ENCODE data around the gene LILRB1.
"Not testable (repeated sequence)": the region's sequence is repeated elsewhere in the genome, so short reads cannot be mapped to it uniquely, and the experiment has no call there.

LILRB1 gene

GRCh38 chr19:54624934-54625730, 5.2 kb upstream of the LILRB1 start:
- DNase-seq (ENCODE audit: low spot score) = not testable (repeated sequence)

- no peak for DNase-seq (ENCODE audit: low spot score)
Measured at GRCh38 chr19:54626757-54627156, 3.5 kb upstream of the LILRB1 start.

- DNase-seq (ENCODE audit: low spot score) = not testable (repeated sequence)
Measured at GRCh38 chr19:54627912-54628311, 2.4 kb upstream of the LILRB1 start.

- no peak for DNase-seq (ENCODE audit: low spot score)
Measured at GRCh38 chr19:54630782-54631181, 498 bp downstream of the LILRB1 start.

- not testable (repeated sequence) for DNase-seq (ENCODE audit: low spot score)
Measured at GRCh38 chr19:54631489-54632337, 1.4 kb downstream of the LILRB1 start.

GRCh38 chr19:54632517-54632916, 2.2 kb downstream of the LILRB1 start:
- DNase-seq (ENCODE audit: low spot score) = not testable (repeated sequence)

GRCh38 chr19:54633401-54633800, 3.1 kb downstream of the LILRB1 start:
- DNase-seq (ENCODE audit: low spot score) = no peak

GRCh38 chr19:54636081-54636480, 5.8 kb downstream of the LILRB1 start:
- DNase-seq (ENCODE audit: low spot score) = not testable (repeated sequence)

- no peak for DNase-seq (ENCODE audit: low spot score)
Measured at GRCh38 chr19:54638683-54639082, 8.4 kb downstream of the LILRB1 start.

GRCh38 chr19:54642953-54643352, 12.7 kb downstream of the LILRB1 start:
- not testable (repeated sequence) for DNase-seq (ENCODE audit: low spot score)

GRCh38 chr19:54643583-54643982, 13.3 kb downstream of the LILRB1 start:
- not testable (repeated sequence) for DNase-seq (ENCODE audit: low spot score)

- no peak for DNase-seq (ENCODE audit: low spot score)
Measured at GRCh38 chr19:54644056-54644455, 13.8 kb downstream of the LILRB1 start.

- DNase-seq (ENCODE audit: low spot score) = no peak
Measured at GRCh38 chr19:54646331-54646841, 16.1 kb downstream of the LILRB1 start.

GRCh38 chr19:54648129-54648528, 17.8 kb downstream of the LILRB1 start:
- no peak for DNase-seq (ENCODE audit: low spot score)

- no peak for DNase-seq (ENCODE audit: low spot score)
Measured at GRCh38 chr19:54650108-54650655, 19.9 kb downstream of the LILRB1 start.

- DNase-seq (ENCODE audit: low spot score) = peak; percentile 63
Measured at GRCh38 chr19:54653181-54653809, 23.0 kb downstream of the LILRB1 start.

GRCh38 chr19:54654447-54655321, 24.4 kb downstream of the LILRB1 start:
- DNase-seq (ENCODE audit: low spot score) = no peak

GRCh38 chr19:54659300-54659699, 29.0 kb downstream of the LILRB1 start:
- no peak for DNase-seq (ENCODE audit: low spot score)

GRCh38 chr19:54660306-54660705, 30.0 kb downstream of the LILRB1 start:
- no peak for DNase-seq (ENCODE audit: low spot score)

GRCh38 chr19:54660964-54661363, 30.7 kb downstream of the LILRB1 start:
- DNase-seq (ENCODE audit: low spot score) = peak; percentile 13
